ENCODE data around the gene DCAKD.

Gene DCAKD

GRCh38 chr17:45029758-45030423, 21.5 kb downstream of the DCAKD start:
- no peak for DNase-seq

- no peak for DNase-seq
Measured at GRCh38 chr17:45029096-45029495, 22.3 kb downstream of the DCAKD start.

- DNase-seq: no peak
Measured at GRCh38 chr17:45022655-45023339, 28.6 kb downstream of the DCAKD start.

- peak in 1 of 2 experiments; percentile 36 for DNase-seq
Measured at GRCh38 chr17:45022288-45022648, 29.2 kb downstream of the DCAKD start.

- DNase-seq: peak; percentile 50 to 55
Measured at GRCh38 chr17:45021607-45022287, 29.7 kb downstream of the DCAKD start.

GRCh38 chr17:45020354-45021138, 30.9 kb downstream of the DCAKD start:
- DNase-seq: no peak

GRCh38 chr17:45018848-45019711, 32.4 kb downstream of the DCAKD start:
- peak; percentile 14 to 32 for DNase-seq

GRCh38 chr17:45018514-45018847, 33.0 kb downstream of the DCAKD start:
- DNase-seq: no peak

GRCh38 chr17:45016823-45017222, 34.6 kb downstream of the DCAKD start:
- DNase-seq: peak in 1 of 2 experiments; percentile 36

GRCh38 chr17:45016237-45016636, 35.2 kb downstream of the DCAKD start:
- DNase-seq: no peak

GRCh38 chr17:45013021-45013997, 38.1 kb downstream of the DCAKD start:
- no peak for DNase-seq

GRCh38 chr17:45011767-45012166, 39.7 kb downstream of the DCAKD start:
- no peak for DNase-seq

GRCh38 chr17:45009676-45010467, 41.6 kb downstream of the DCAKD start:
- DNase-seq: no peak

- DNase-seq: no peak
Measured at GRCh38 chr17:45008216-45008615, 43.2 kb downstream of the DCAKD start.

- DNase-seq: no peak
Measured at GRCh38 chr17:45006927-45007461, 44.4 kb downstream of the DCAKD start.

GRCh38 chr17:45005700-45006099, 45.7 kb downstream of the DCAKD start:
- no peak for DNase-seq

GRCh38 chr17:45004388-45004787, 47.0 kb downstream of the DCAKD start:
- no peak for DNase-seq

GRCh38 chr17:45003877-45004276, 47.6 kb downstream of the DCAKD start:
- no peak for DNase-seq

- DNase-seq: no peak
Measured at GRCh38 chr17:45001310-45001709, 50.1 kb downstream of the DCAKD start.

GRCh38 chr17:44999433-44999832, 52.0 kb downstream of the DCAKD start:
- no peak for DNase-seq

All from Kasumi-1 (cell line).